Measurements from ENCODE around the gene NEU3. TPM values are rescaled to one million over a fixed set of nuclear protein-coding genes. Genes with fewer than 3 reads are reported as not detected.

NEU3 gene
- total and polyA plus RNA-seq, 4 donors, result 2.7 to 9.5 (median 5.3) TPM

- no peak for TF ChIP-seq REST (IDR thresholded peaks at IDR 0.05)
- no peak for TF ChIP-seq ATF3 (IDR thresholded peaks at IDR 0.05)
- no peak for TF ChIP-seq RXRA (IDR thresholded peaks at IDR 0.05)
- no peak for TF ChIP-seq HNF4A (conservative IDR thresholded peaks at IDR 0.05)
Observed at GRCh38 chr11:75063741-75064314, 75.1 kb downstream of the NEU3 start (continued).

- Histone ChIP-seq H3K4me1 (ENCODE audit: control insufficient read depth in 4 of 4, insufficient read depth in 4 of 4, low read length in 3 of 4) (no peaks in the 10 kb centered on the region), H3K27ac (ENCODE audit: low read depth in 1 of 2, low read length in 2 of 2) (no peak overlapping the region), H3K4me3 (ENCODE audit: low read depth in 1 of 3, low read length in 3 of 3) (no peak overlapping the region), H3K36me3 (ENCODE audit: control insufficient read depth in 4 of 4, insufficient read depth in 3 of 4, low read depth in 1 of 4, low read length in 3 of 4) (no peaks in the 10 kb centered on the region), H3K9ac (ENCODE audit: low read depth in 1 of 2, low read length in 2 of 2) (no peak overlapping the region), H3K27me3 (ENCODE audit: control insufficient read depth in 4 of 4, insufficient read depth in 4 of 4, low read length in 3 of 4) (peaks cover 0 to 4% (median 2%) of the 10 kb centered on the region in 4 donors), H3K9me3 (ENCODE audit: control insufficient read depth in 4 of 4, low read length in 3 of 4) (no peaks in the 10 kb centered on the region)
- TF ChIP-seq JUND (IDR thresholded peaks at IDR 0.05) (no peak), ZBTB33 (IDR thresholded peaks at IDR 0.05) (no peak), FOXA1 (IDR thresholded peaks at IDR 0.05) (no peak), YY1 (IDR thresholded peaks at IDR 0.05) (no peak), FOXA2 (IDR thresholded peaks at IDR 0.05) (no peak), NR2F2 (IDR thresholded peaks at IDR 0.05) (no peak), REST (IDR thresholded peaks at IDR 0.05) (no peak), HNF4G (IDR thresholded peaks at IDR 0.05) (no peak), MAX (IDR thresholded peaks at IDR 0.05) (no peak), RXRA (IDR thresholded peaks at IDR 0.05) (no peak), ATF3 (IDR thresholded peaks at IDR 0.05) (no peak), CTCF (IDR thresholded peaks at IDR 0.05; ENCODE audit: low read depth, low read length, missing input control) (no peak), RAD21 (IDR thresholded peaks at IDR 0.05) (no peak), TAF1 (conservative IDR thresholded peaks at IDR 0.05) (no peak), HNF4A (conservative IDR thresholded peaks at IDR 0.05) (no peak)
- DNase-seq (ENCODE audit: low spot score), result no peak
- 78% methylated on average over 7 of the region's 7 CpGs for WGBS
Observed at GRCh38 chr11:75066061-75066460, 77.3 kb downstream of the NEU3 start.
